Testis (tissue), 3 donors: Measurements from ENCODE around the gene NDUFA8. TPM values are rescaled to one million over a fixed set of nuclear protein-coding genes. Genes with fewer than 3 reads are reported as not detected.

Experiments
- DNase-seq: peaks from one replicate; pipeline ENCODE4 v3.0.0-alpha.2; 2019
- H3K27ac ChIP-seq, 2 donors: fragments of 200-600 bp; sonication (generic); one replicate each; pipeline ENCODE4 v1.5.1; 2019
- H3K27me3 ChIP-seq: fragments of 200-600 bp; sonication (generic); one replicate; pipeline ENCODE4 v1.5.1; 2019
- H3K36me3 ChIP-seq: fragments of 200-600 bp; sonication (generic); one replicate; pipeline ENCODE4 v1.5.1; 2017; ENCODE audit warnings: low read depth; ENCODE audit errors: missing control alignments
- H3K4me1 ChIP-seq: fragments of 200-600 bp; sonication (generic); one replicate; pipeline ENCODE4 v1.5.1; 2019
- H3K4me3 ChIP-seq, 2 donors: fragments of 200-600 bp; sonication (generic); one replicate each; pipeline ENCODE4 v1.5.1; 2017 to 2019
- H3K9me3 ChIP-seq: fragments of 200-600 bp; sonication (generic); one replicate; pipeline ENCODE4 v1.5.1; 2017
- POLR2A ChIP-seq: fragments of 450-650 bp; IDR thresholded peaks from one replicate; pipeline ENCODE4 v1.6.1; 2017; ENCODE audit warnings: antibody characterized with exemption, mild to moderate bottlenecking, moderate library complexity
- WGBS, 2 donors: methylation state at CpG; one replicate each; pipeline ENCODE4 v1.1.5; 2018; 5-methylcytosine and 5-hydroxymethylcytosine counted together
- intact Hi-C: fragments of 100-400 bp; cut with DNase I; formaldehyde crosslinking; loops from one replicate; pipeline ENCODE4 v1.15.1; 2023; ENCODE audit warnings: low total_unique reads
- polyA plus RNA-seq: library from polyadenylated mRNA; stranded (reverse); fragments of 350-450 nt; fragmentation: Illumina TruSeq; extraction: RNeasy Lipid Tissue Mini Kit (QIAGEN cat#74804); gene quantifications from one replicate; pipeline ENCODE4 v1.2.3, GENCODE V29; 2014; ENCODE audit warnings: low read depth, low replicate concordance; ENCODE audit not compliant: insufficient read depth
- total RNA-seq, 2 donors: library from RNA; depleted of rRNA; stranded (reverse); fragments of >200 nt; gene quantifications; one replicate each; pipeline ENCODE4 v1.2.3, GENCODE V29; 2016
- TF ChIP-seq, protein P1 (sequence below), 3 experiments: fragments of 450-650 bp in 2 of 3; fragments of 200-600 bp in 1 of 3; sonication (generic) in 1 of 3; IDR thresholded peaks; one replicate each; pipeline ENCODE4 v1.5.1; 2016 to 2019; ENCODE audit warnings: antibody characterized with exemption in 3 of 3, mild to moderate bottlenecking in 2 of 3, moderate library complexity in 1 of 3

Gene NDUFA8
- total and polyA plus RNA-seq, 3 donors from 2014 or later: 59.4 to 219 (median 62.1) TPM

DNA sequence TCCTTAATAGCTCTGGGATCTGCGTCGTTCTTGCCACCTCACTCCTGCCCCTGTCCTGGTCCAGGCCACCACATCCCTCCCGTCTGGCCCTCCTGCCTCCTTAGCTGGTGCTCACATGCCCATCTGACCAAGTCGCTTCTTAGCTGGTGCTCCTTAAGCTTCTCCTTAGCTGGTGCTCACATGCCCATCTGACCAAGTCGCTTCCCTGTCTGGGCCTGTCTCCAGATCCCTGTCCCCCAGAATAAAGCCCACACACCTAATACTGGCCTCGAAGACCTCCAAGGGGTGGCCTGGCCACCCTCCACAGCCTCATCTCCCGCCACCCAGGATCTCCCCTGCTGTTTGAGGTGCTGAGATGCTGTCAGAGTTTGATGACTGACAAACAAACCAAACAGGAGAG lies 35.1 kb downstream of the NDUFA8 start:
- intact Hi-C loops: no loop called here
- TF ChIP-seq POLR2A: no peak
- TF ChIP-seq, protein P1, sequence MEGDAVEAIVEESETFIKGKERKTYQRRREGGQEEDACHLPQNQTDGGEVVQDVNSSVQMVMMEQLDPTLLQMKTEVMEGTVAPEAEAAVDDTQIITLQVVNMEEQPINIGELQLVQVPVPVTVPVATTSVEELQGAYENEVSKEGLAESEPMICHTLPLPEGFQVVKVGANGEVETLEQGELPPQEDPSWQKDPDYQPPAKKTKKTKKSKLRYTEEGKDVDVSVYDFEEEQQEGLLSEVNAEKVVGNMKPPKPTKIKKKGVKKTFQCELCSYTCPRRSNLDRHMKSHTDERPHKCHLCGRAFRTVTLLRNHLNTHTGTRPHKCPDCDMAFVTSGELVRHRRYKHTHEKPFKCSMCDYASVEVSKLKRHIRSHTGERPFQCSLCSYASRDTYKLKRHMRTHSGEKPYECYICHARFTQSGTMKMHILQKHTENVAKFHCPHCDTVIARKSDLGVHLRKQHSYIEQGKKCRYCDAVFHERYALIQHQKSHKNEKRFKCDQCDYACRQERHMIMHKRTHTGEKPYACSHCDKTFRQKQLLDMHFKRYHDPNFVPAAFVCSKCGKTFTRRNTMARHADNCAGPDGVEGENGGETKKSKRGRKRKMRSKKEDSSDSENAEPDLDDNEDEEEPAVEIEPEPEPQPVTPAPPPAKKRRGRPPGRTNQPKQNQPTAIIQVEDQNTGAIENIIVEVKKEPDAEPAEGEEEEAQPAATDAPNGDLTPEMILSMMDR (IDR thresholded peaks at IDR 0.05): no peak
- WGBS, 2 donors: 72 to 81% methylated on average over 7 of the region's 7 CpGs

DNA sequence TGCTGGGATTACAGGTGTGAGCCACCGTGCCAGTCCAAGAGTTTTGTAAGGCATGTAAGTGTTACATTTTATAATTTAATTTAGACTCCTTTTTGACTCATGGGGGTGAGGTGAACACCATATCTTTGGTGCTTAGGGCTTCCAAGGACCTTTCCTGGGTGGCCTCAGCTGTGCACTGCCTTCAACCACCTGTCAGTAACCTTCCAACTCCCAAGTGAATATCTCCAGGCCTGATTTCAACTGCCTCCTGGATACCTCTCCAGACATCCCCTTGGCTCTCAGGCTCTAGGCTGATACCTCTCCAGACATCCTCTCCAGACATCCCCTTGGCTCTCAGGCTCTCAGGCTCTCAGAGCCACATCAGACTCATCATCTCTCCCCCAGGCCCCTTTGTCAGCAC lies 35.5 kb downstream of the NDUFA8 start:
- Histone ChIP-seq H3K9me3 (no peaks in the 10 kb centered on the region), H3K36me3 (no peaks in the 10 kb centered on the region), H3K27ac (no peak overlapping the region), H3K4me1 (peaks cover 7% of the 10 kb centered on the region), H3K4me3 (no peak overlapping the region), H3K27me3 (no peaks in the 10 kb centered on the region)
- intact Hi-C loops: no loop called here
- WGBS, 2 donors: 80 to 83% methylated on average over 1 of the region's 1 CpG
- no peak for DNase-seq
- TF ChIP-seq POLR2A: no peak
- TF ChIP-seq, protein P1 (IDR thresholded peaks at IDR 0.05): no peak

More for the DNA sequence above, 35.1 kb downstream of the NDUFA8 start:
- DNase-seq: no peak
- Histone ChIP-seq H3K27me3 (no peaks in the 10 kb centered on the region), H3K4me1 (peaks cover 7% of the 10 kb centered on the region), H3K9me3 (no peaks in the 10 kb centered on the region), H3K27ac (no peak overlapping the region), H3K4me3 (no peak overlapping the region), H3K36me3 (no peaks in the 10 kb centered on the region)

DNA sequence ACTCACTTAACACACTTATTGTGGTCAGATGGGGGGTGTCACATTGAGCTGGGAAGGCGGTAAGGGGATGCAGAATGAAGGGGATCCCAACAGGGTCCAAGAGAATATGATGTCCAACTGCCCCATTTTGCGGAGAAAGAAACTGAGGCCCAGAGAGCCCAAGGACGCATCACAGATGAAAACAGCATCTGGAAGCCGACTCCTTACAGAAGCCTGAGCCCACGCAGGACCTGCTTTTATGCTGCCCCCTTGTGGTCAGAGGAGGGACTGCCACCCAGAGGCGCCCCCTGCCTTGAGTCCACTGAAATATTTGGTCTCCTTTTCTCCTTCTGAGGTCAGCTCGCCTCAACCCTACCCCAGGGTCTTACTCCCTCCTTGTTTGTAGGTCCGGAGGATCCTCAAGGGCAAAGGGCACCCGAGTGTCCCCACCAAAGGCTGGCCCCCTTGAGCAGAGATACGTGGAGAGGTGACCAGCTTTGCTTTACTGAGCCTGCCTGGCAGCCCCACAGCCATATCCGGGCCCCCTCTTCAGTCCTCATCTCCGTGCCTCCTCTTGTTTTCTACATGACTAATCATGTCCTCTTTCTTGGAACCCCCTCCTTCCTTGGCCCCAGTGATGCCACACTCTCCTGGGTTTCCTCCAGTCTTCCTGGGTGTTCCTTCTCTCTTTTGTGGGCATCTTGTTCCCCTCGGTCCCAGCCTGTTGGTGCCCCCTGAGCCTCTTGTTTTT lies 36.5 kb downstream of the NDUFA8 start:
- H3K27ac ChIP-seq: no peak overlapping the region
- intact Hi-C loops: no loop called here
- H3K9me3 ChIP-seq: no peaks in the 10 kb centered on the region
- no peak overlapping the region for H3K4me3 ChIP-seq
- H3K27me3 ChIP-seq: no peaks in the 10 kb centered on the region
- 36 to 49% methylated on average over 13 of the region's 13 CpGs for WGBS, 2 donors
- DNase-seq: peak; percentile 87
- H3K36me3 ChIP-seq: no peaks in the 10 kb centered on the region
- TF ChIP-seq, protein P1 (IDR thresholded peaks at IDR 0.05): peak; percentile 88 to 96 (median 93)
- no peak for TF ChIP-seq POLR2A
- H3K4me1 ChIP-seq: peaks cover 7% of the 10 kb centered on the region

DNA sequence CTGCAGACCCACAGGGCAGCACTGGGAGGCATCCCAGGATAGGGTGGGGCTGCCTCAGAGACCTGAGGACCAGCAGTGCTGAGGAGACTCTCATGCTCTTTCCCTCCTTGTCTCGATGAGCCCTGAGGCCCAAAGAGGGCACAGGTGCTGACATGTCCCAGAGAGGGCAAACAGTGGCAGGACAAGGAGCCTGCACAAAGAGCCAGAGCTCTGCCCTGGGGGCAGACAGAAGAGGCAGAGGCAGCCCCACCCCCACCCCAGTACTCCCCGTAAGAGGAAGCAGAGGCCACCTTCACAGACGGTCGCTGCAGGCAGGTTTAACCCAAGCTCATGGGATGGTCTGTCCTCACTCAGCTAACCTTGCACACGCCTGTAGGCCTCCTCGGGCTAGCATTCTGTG lies 37.1 kb downstream of the NDUFA8 start:
- Histone ChIP-seq H3K36me3 (no peaks in the 10 kb centered on the region), H3K4me1 (peaks cover 7% of the 10 kb centered on the region), H3K27ac (no peak overlapping the region), H3K4me3 (no peak overlapping the region), H3K9me3 (no peaks in the 10 kb centered on the region), H3K27me3 (no peaks in the 10 kb centered on the region)
- WGBS, 2 donors: 21 to 69% methylated on average over 2 to 6 of the region's 6 CpGs
- no peak for TF ChIP-seq POLR2A
- TF ChIP-seq, protein P1 (IDR thresholded peaks at IDR 0.05): no peak
- intact Hi-C loops: no loop called here
- no peak for DNase-seq

DNA sequence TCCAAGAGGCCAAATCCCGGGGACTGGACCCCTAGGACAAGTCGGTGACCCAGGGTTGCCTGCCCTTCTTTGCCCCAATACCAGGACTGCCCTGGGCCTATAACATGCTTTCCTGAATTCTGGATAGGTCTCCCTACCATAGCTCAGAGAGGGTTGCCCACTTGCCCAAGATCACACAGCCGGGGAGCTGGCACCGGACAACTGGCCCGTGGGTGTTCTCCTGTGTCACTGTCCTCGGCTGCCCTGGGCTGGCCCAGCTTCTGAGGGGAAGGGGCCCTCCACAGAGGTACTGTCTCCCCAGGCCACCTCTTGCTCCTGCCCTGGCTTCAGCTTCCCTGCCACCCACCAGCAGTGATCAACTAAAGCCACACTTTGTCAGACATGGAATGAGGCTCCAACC lies 37.6 kb downstream of the NDUFA8 start:
- 92 to 95% methylated on average over 2 to 6 of the region's 6 CpGs for WGBS, 2 donors
- intact Hi-C loops: no loop called here

More for the DNA sequence above, 37.6 kb downstream of the NDUFA8 start:
- Histone ChIP-seq H3K27me3 (no peaks in the 10 kb centered on the region), H3K9me3 (no peaks in the 10 kb centered on the region), H3K4me1 (peaks cover 7% of the 10 kb centered on the region), H3K36me3 (no peaks in the 10 kb centered on the region), H3K4me3 (no peak overlapping the region), H3K27ac (no peak overlapping the region)
- DNase-seq: no peak
- no peak for TF ChIP-seq POLR2A
- TF ChIP-seq, protein P1 (IDR thresholded peaks at IDR 0.05): no peak
